Neural cell (in vitro differentiated cells): Measurements from ENCODE around the gene RGS6.

Experiments used
- EZH2 ChIP-seq: fragments of 200-600, 300-800 bp; shearing (Covaris generic), sonication (generic); IDR thresholded peaks from 2 replicates; pipeline ENCODE4 v1.6.1; 2014; ENCODE audit warnings: antibody characterized with exemption, low read length, borderline replicate concordance, mild to moderate bottlenecking; ENCODE audit not compliant: insufficient read depth, poor library complexity, severe bottlenecking
- POLR2AphosphoS5 ChIP-seq: IDR thresholded peaks from 2 replicates; pipeline ENCODE4 v1.6.1; 2012
- SMC3 ChIP-seq: fragments of 450-650 bp; conservative IDR thresholded peaks from 2 replicates; pipeline ENCODE4 v1.6.1; 2014; ENCODE audit warnings: antibody characterized with exemption, mild to moderate bottlenecking, moderate library complexity; ENCODE audit not compliant: poor library complexity
- TAF1 ChIP-seq: IDR thresholded peaks from 2 replicates; pipeline ENCODE4 v1.6.1; 2012; ENCODE audit warnings: low read depth
- TF ChIP-seq, protein P1 (sequence below): fragments of 450-650 bp; IDR thresholded peaks from 2 replicates; pipeline ENCODE4 v1.5.1; 2014; ENCODE audit warnings: antibody characterized with exemption, mild to moderate bottlenecking, moderate library complexity; ENCODE audit not compliant: poor library complexity, severe bottlenecking
- TF ChIP-seq, protein P2 (sequence below): IDR thresholded peaks from 2 replicates; pipeline ENCODE4 v1.6.1; 2012; ENCODE audit warnings: borderline replicate concordance

DNA sequence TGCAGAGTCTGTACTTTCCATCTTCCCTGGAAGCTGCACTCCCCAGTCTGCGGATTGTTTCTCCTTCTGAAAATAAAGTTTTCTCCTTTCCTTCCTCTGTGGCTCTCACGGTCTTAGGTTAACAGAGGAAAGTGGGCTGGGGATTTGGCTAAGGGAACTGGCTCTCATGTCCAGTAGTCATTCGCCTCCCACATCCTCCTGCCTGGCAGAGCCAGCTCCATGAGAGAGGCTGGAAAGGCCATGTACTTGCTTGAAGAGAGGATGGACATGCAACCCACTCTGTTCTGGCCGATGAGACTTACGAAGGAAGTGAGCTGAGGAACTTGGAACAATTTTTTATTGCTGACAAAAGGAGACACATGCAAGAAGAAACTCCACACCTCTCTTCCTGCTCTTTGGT, 18.9 kb upstream of the RGS6 start:
- TF ChIP-seq, protein P1, sequence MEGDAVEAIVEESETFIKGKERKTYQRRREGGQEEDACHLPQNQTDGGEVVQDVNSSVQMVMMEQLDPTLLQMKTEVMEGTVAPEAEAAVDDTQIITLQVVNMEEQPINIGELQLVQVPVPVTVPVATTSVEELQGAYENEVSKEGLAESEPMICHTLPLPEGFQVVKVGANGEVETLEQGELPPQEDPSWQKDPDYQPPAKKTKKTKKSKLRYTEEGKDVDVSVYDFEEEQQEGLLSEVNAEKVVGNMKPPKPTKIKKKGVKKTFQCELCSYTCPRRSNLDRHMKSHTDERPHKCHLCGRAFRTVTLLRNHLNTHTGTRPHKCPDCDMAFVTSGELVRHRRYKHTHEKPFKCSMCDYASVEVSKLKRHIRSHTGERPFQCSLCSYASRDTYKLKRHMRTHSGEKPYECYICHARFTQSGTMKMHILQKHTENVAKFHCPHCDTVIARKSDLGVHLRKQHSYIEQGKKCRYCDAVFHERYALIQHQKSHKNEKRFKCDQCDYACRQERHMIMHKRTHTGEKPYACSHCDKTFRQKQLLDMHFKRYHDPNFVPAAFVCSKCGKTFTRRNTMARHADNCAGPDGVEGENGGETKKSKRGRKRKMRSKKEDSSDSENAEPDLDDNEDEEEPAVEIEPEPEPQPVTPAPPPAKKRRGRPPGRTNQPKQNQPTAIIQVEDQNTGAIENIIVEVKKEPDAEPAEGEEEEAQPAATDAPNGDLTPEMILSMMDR = no peak
- no peak for TF ChIP-seq TAF1
- no peak for TF ChIP-seq EZH2
- TF ChIP-seq, protein P2, sequence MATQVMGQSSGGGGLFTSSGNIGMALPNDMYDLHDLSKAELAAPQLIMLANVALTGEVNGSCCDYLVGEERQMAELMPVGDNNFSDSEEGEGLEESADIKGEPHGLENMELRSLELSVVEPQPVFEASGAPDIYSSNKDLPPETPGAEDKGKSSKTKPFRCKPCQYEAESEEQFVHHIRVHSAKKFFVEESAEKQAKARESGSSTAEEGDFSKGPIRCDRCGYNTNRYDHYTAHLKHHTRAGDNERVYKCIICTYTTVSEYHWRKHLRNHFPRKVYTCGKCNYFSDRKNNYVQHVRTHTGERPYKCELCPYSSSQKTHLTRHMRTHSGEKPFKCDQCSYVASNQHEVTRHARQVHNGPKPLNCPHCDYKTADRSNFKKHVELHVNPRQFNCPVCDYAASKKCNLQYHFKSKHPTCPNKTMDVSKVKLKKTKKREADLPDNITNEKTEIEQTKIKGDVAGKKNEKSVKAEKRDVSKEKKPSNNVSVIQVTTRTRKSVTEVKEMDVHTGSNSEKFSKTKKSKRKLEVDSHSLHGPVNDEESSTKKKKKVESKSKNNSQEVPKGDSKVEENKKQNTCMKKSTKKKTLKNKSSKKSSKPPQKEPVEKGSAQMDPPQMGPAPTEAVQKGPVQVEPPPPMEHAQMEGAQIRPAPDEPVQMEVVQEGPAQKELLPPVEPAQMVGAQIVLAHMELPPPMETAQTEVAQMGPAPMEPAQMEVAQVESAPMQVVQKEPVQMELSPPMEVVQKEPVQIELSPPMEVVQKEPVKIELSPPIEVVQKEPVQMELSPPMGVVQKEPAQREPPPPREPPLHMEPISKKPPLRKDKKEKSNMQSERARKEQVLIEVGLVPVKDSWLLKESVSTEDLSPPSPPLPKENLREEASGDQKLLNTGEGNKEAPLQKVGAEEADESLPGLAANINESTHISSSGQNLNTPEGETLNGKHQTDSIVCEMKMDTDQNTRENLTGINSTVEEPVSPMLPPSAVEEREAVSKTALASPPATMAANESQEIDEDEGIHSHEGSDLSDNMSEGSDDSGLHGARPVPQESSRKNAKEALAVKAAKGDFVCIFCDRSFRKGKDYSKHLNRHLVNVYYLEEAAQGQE = no peak
- TF ChIP-seq SMC3 = no peak
- TF ChIP-seq POLR2AphosphoS5 = no peak
